IPS-20b (cell line): ENCODE measurements around the gene SRRM5.

ENCODE experiments used
- H3K27ac ChIP-seq: one replicate; pipeline ENCODE4 v1.5.1; 2013; ENCODE audit warnings: low read length
- H3K27me3 ChIP-seq: 2 replicates; pipeline ENCODE4 v1.6.1; 2013; ENCODE audit warnings: mild to moderate bottlenecking, low read length, inconsistent platforms; ENCODE audit not compliant: insufficient read depth
- H3K36me3 ChIP-seq: 2 replicates; pipeline ENCODE4 v1.6.1; 2013; ENCODE audit warnings: low read depth, mild to moderate bottlenecking, inconsistent platforms, low read length, moderate library complexity; ENCODE audit not compliant: insufficient read depth
- H3K4me1 ChIP-seq: 2 replicates; pipeline ENCODE4 v1.6.1; 2013; ENCODE audit warnings: mild to moderate bottlenecking, control low read depth, inconsistent platforms, low read length, moderate library complexity; ENCODE audit not compliant: insufficient read depth
- H3K4me3 ChIP-seq: 2 replicates; pipeline ENCODE4 v1.5.1; 2013; ENCODE audit warnings: mild to moderate bottlenecking, low read length, inconsistent platforms
- H3K9ac ChIP-seq: 2 replicates; pipeline ENCODE4 v1.6.1; 2013; ENCODE audit warnings: low read depth, mild to moderate bottlenecking, inconsistent platforms, low read length, moderate library complexity
- H3K9me3 ChIP-seq: 2 replicates; pipeline ENCODE4 v1.6.1; 2013; ENCODE audit warnings: mild to moderate bottlenecking, low read depth, low read length, inconsistent platforms; ENCODE audit not compliant: insufficient read depth

The SRRM5 gene

GRCh38 chr19:43605875-43606568, 5.9 kb upstream of the SRRM5 start:
- no peaks in the 10 kb centered on the region for H3K4me1 ChIP-seq

GRCh38 chr19:43606569-43607229, 5.2 kb upstream of the SRRM5 start:
- H3K27me3 ChIP-seq = no peaks in the 10 kb centered on the region
- no peak overlapping the region for H3K4me3 ChIP-seq
- H3K9me3 ChIP-seq = no peaks in the 10 kb centered on the region
- H3K9ac ChIP-seq = no peak overlapping the region
- H3K27ac ChIP-seq = no peak overlapping the region
- no peaks in the 10 kb centered on the region for H3K4me1 ChIP-seq
- H3K36me3 ChIP-seq = peaks cover 6% of the 10 kb centered on the region; the same call in 1 of the 2 replicates

More at GRCh38 chr19:43605875-43606568, 5.9 kb upstream of the SRRM5 start:
- no peaks in the 10 kb centered on the region for H3K27me3 ChIP-seq
- peaks cover 11% of the 10 kb centered on the region; the same call in 1 of the 2 replicates for H3K36me3 ChIP-seq
- H3K27ac ChIP-seq = no peak overlapping the region
- H3K9me3 ChIP-seq = no peaks in the 10 kb centered on the region
- no peak overlapping the region for H3K9ac ChIP-seq
- H3K4me3 ChIP-seq = no peak overlapping the region

- H3K9me3 ChIP-seq = no peaks in the 10 kb centered on the region
- no peaks in the 10 kb centered on the region for H3K27me3 ChIP-seq
- H3K9ac ChIP-seq = no peak overlapping the region
- no peak overlapping the region for H3K4me3 ChIP-seq
- no peaks in the 10 kb centered on the region for H3K4me1 ChIP-seq
- H3K36me3 ChIP-seq = peaks cover 13% of the 10 kb centered on the region; the same call in 1 of the 2 replicates
- H3K27ac ChIP-seq = no peak overlapping the region
Observed at GRCh38 chr19:43607238-43608205, 4.4 kb upstream of the SRRM5 start.

- Histone ChIP-seq H3K9me3 (no peaks in the 10 kb centered on the region), H3K36me3 (peaks cover 30% of the 10 kb centered on the region), H3K4me3 (no peak overlapping the region), H3K9ac (no peak overlapping the region), H3K27me3 (no peaks in the 10 kb centered on the region), H3K4me1 (no peaks in the 10 kb centered on the region), H3K27ac (no peak overlapping the region)
Observed at GRCh38 chr19:43609872-43610271, 2.0 kb upstream of the SRRM5 start.

GRCh38 chr19:43610493-43610892, 1.4 kb upstream of the SRRM5 start:
- no peak overlapping the region for H3K4me3 ChIP-seq
- no peaks in the 10 kb centered on the region for H3K4me1 ChIP-seq
- H3K9ac ChIP-seq = no peak overlapping the region
- no peak overlapping the region for H3K27ac ChIP-seq
- peaks cover 30% of the 10 kb centered on the region for H3K36me3 ChIP-seq
- no peaks in the 10 kb centered on the region for H3K27me3 ChIP-seq
- no peaks in the 10 kb centered on the region for H3K9me3 ChIP-seq

GRCh38 chr19:43612374-43612773, 486 bp downstream of the SRRM5 start:
- Histone ChIP-seq H3K9me3 (no peaks in the 10 kb centered on the region), H3K4me1 (no peaks in the 10 kb centered on the region), H3K27me3 (no peaks in the 10 kb centered on the region), H3K27ac (no peak overlapping the region), H3K36me3 (peaks cover 30% of the 10 kb centered on the region), H3K4me3 (no peak overlapping the region), H3K9ac (no peak overlapping the region)

GRCh38 chr19:43616306-43616705, 4.4 kb downstream of the SRRM5 start:
- peaks cover 26% of the 10 kb centered on the region for H3K36me3 ChIP-seq
- H3K9me3 ChIP-seq = no peaks in the 10 kb centered on the region
- no peaks in the 10 kb centered on the region for H3K27me3 ChIP-seq
- no peak overlapping the region for H3K27ac ChIP-seq
- no peak overlapping the region for H3K9ac ChIP-seq
- H3K4me1 ChIP-seq = no peaks in the 10 kb centered on the region; the same call in 1 of the 2 replicates
- no peak overlapping the region; the same call in 1 of the 2 replicates for H3K4me3 ChIP-seq

- H3K36me3 ChIP-seq = peaks cover 22% of the 10 kb centered on the region
- H3K4me3 ChIP-seq = no peak overlapping the region
- H3K9me3 ChIP-seq = no peaks in the 10 kb centered on the region
- no peak overlapping the region for H3K9ac ChIP-seq
- H3K4me1 ChIP-seq = no peaks in the 10 kb centered on the region; the same call in 1 of the 2 replicates
- H3K27me3 ChIP-seq = no peaks in the 10 kb centered on the region
- no peak overlapping the region for H3K27ac ChIP-seq
Observed at GRCh38 chr19:43616954-43617353, 5.1 kb downstream of the SRRM5 start.

- peak overlapping the region; percentile 71 for H3K4me3 ChIP-seq
- H3K36me3 ChIP-seq = peaks cover 2% of the 10 kb centered on the region
- no peaks in the 10 kb centered on the region; the same call in 1 of the 2 replicates for H3K4me1 ChIP-seq
- peak overlapping the region; percentile 81 for H3K9ac ChIP-seq
- peak overlapping the region; percentile 57 for H3K27ac ChIP-seq
- no peaks in the 10 kb centered on the region for H3K27me3 ChIP-seq
- no peaks in the 10 kb centered on the region for H3K9me3 ChIP-seq
Observed at GRCh38 chr19:43618921-43619261, 7.0 kb downstream of the SRRM5 start.

GRCh38 chr19:43619262-43620060, 7.6 kb downstream of the SRRM5 start, which contains the start of gene ZNF428:
ZNF428 (minus strand) TSS chr19:43619629; CDS start chr19:43614304, 5,325 bp downstream.
- Histone ChIP-seq H3K9ac (peak within 1 kb of the TSS; percentile 81), H3K36me3 (no peaks in the 10 kb centered on the region; the same call in 1 of the 2 replicates), H3K27me3 (no peaks in the 10 kb centered on the region), H3K9me3 (no peaks in the 10 kb centered on the region), H3K27ac (peak within 1 kb of the TSS; percentile 57), H3K4me3 (peak within 1 kb of the TSS; percentile 71), H3K4me1 (no peaks in the 10 kb centered on the region; the same call in 1 of the 2 replicates)
